ENCODE results near the gene CYP19A1.

CYP19A1 gene

GRCh38 chr15:51198701-51199232 is 139.6 kb downstream of the CYP19A1 start:
- Histone ChIP-seq H3K9me3 (ENCODE audit: control insufficient read depth, insufficient read depth, low read depth, low read length) (no peaks in the 10 kb centered on the region), H3K4me1 (ENCODE audit: control insufficient read depth, insufficient read depth, low read length) (no peaks in the 10 kb centered on the region), H3K27ac (ENCODE audit: extremely low read depth, low read depth, low read length) (no peak overlapping the region), H3K36me3 (ENCODE audit: control insufficient read depth in 2 of 2, insufficient read depth in 1 of 2, low read length in 2 of 2) (no peaks in the 10 kb centered on the region), H3K4me3 (ENCODE audit: low read depth, low read length) (no peak overlapping the region)
- POLR2A ChIA-PET, result no interaction called here
- CTCF ChIA-PET, result interaction anchor here (0.6 to 2.3 kb wide), 5 partner anchors 33 to 191 kb away, joined by 3 to 17 read pairs (median 3); no protein-coding TSS in a partner anchor
- TF ChIP-seq ZNF16 (tag by site-specific recombination; IDR thresholded peaks at IDR 0.05; ENCODE audit: low read depth) (no peak), ZBTB1 (tag by site-specific recombination; IDR thresholded peaks at IDR 0.05) (no peak), ZNF366 (tag by site-specific recombination; conservative IDR thresholded peaks at IDR 0.05) (no peak)

- no peaks in the 10 kb centered on the region for H3K36me3 ChIP-seq (ENCODE audit: control insufficient read depth in 2 of 2, insufficient read depth in 1 of 2, low read length in 2 of 2)
- ChIA-PET POLR2A (no interaction called here), CTCF (interaction anchor here (0.9 to 1.2 kb wide), 2 partner anchors 32 to 186 kb away, joined by 4 read pairs; no protein-coding TSS in a partner anchor)
- H3K4me3 ChIP-seq (ENCODE audit: low read depth, low read length), result no peak overlapping the region
- TF ChIP-seq ZNF654 (tag by site-specific recombination; IDR thresholded peaks at IDR 0.05; ENCODE audit: low read depth), result no peak
- no peak for TF ChIP-seq ZNF529 (tag by site-specific recombination; IDR thresholded peaks at IDR 0.05; ENCODE audit: insufficient replicate concordance)
- TF ChIP-seq ZFP3 (tag by site-specific recombination; IDR thresholded peaks at IDR 0.05; ENCODE audit: low read depth), result no peak
- no peaks in the 10 kb centered on the region for H3K9me3 ChIP-seq (ENCODE audit: control insufficient read depth, insufficient read depth, low read depth, low read length)
- no peak overlapping the region for H3K27ac ChIP-seq (ENCODE audit: extremely low read depth, low read depth, low read length)
- no peaks in the 10 kb centered on the region; the same call in 1 of the 2 replicates for H3K4me1 ChIP-seq (ENCODE audit: control insufficient read depth, insufficient read depth, low read length)
Measured at GRCh38 chr15:51195459-51195858, 142.9 kb downstream of the CYP19A1 start.

GRCh38 chr15:51193979-51194378 is 144.4 kb downstream of the CYP19A1 start:
- peak; percentile 93 for TF ChIP-seq PRDM1 (tag by site-specific recombination; IDR thresholded peaks at IDR 0.05)
- TF ChIP-seq ZNF704 (tag by site-specific recombination; IDR thresholded peaks at IDR 0.05), result no peak
- TF ChIP-seq ZNF366 (tag by site-specific recombination; conservative IDR thresholded peaks at IDR 0.05), result peak; percentile 63
- H3K36me3 ChIP-seq (ENCODE audit: control insufficient read depth in 2 of 2, insufficient read depth in 1 of 2, low read length in 2 of 2), result no peaks in the 10 kb centered on the region
- no peaks in the 10 kb centered on the region; the same call in 1 of the 2 replicates for H3K4me1 ChIP-seq (ENCODE audit: control insufficient read depth, insufficient read depth, low read length)
- H3K9me3 ChIP-seq (ENCODE audit: control insufficient read depth, insufficient read depth, low read depth, low read length), result no peaks in the 10 kb centered on the region
- POLR2A ChIA-PET, result no interaction called here
- no peak overlapping the region for H3K4me3 ChIP-seq (ENCODE audit: low read depth, low read length)
- CTCF ChIA-PET, result interaction anchor here (0.6 to 3.2 kb wide), 2 partner anchors 32 to 82 kb away, joined by 3 to 76 read pairs; no protein-coding TSS in a partner anchor
- H3K27ac ChIP-seq (ENCODE audit: extremely low read depth, low read depth, low read length), result no peak overlapping the region

- H3K4me3 ChIP-seq (ENCODE audit: low read depth, low read length), result no peak overlapping the region
- CTCF ChIA-PET, result interaction anchor here (0.5 to 3.2 kb wide), 16 partner anchors 10 to 187 kb away, joined by 3 to 76 read pairs (median 4); no protein-coding TSS in a partner anchor
- TF ChIP-seq ZNF10 (tag by site-specific recombination; IDR thresholded peaks at IDR 0.05), result no peak
- no peak for TF ChIP-seq KLF17 (tag by site-specific recombination; IDR thresholded peaks at IDR 0.05)
- no peak for TF ChIP-seq ZNF19 (tag by site-specific recombination; IDR thresholded peaks at IDR 0.05; ENCODE audit: low read depth)
- TF ChIP-seq ZNF391 (tag by site-specific recombination; IDR thresholded peaks at IDR 0.05; ENCODE audit: borderline replicate concordance, low read depth), result no peak
- no peak for TF ChIP-seq GLI4 (tag by site-specific recombination; IDR thresholded peaks at IDR 0.05)
- TF ChIP-seq WT1 (tag by site-specific recombination; IDR thresholded peaks at IDR 0.05), result no peak
- TF ChIP-seq ZNF223 (tag by site-specific recombination; IDR thresholded peaks at IDR 0.05), result no peak
- no peak for TF ChIP-seq SCRT2 (tag by site-specific recombination; IDR thresholded peaks at IDR 0.05)
- TF ChIP-seq ZNF157 (tag by site-specific recombination; IDR thresholded peaks at IDR 0.05), result no peak
- no peak for TF ChIP-seq ZNF221 (tag by site-specific recombination; IDR thresholded peaks at IDR 0.05; ENCODE audit: borderline replicate concordance)
- no peak for TF ChIP-seq IKZF3 (tag by site-specific recombination; IDR thresholded peaks at IDR 0.05)
- H3K4me1 ChIP-seq (ENCODE audit: control insufficient read depth, insufficient read depth, low read length), result no peaks in the 10 kb centered on the region; the same call in 1 of the 2 replicates
- H3K36me3 ChIP-seq (ENCODE audit: control insufficient read depth in 2 of 2, insufficient read depth in 1 of 2, low read length in 2 of 2), result no peaks in the 10 kb centered on the region
- POLR2A ChIA-PET, result no interaction called here
- no peak overlapping the region for H3K27ac ChIP-seq (ENCODE audit: extremely low read depth, low read depth, low read length)
- H3K9me3 ChIP-seq (ENCODE audit: control insufficient read depth, insufficient read depth, low read depth, low read length), result no peaks in the 10 kb centered on the region
Measured at GRCh38 chr15:51193526-51193925, 144.9 kb downstream of the CYP19A1 start.
